HFF-Myc (cell line): Measurements from ENCODE around the gene MEI4.

ENCODE experiments used
- DNase-seq: peaks from one replicate; pipeline ENCODE4 v3.0.0-alpha.2; 2011; ENCODE audit warnings: low read depth; ENCODE audit errors: extremely low read depth
- H3K4me3 ChIP-seq: replicated peaks from 2 replicates; pipeline ENCODE4 v1.5.1; 2011; ENCODE audit warnings: low read depth, mild to moderate bottlenecking, control low read depth, low read length
- CTCF ChIP-seq: IDR thresholded peaks from 2 replicates; pipeline ENCODE4 v1.5.1; 2012; ENCODE audit warnings: mild to moderate bottlenecking, low read depth, low read length, control low read depth; ENCODE audit errors: missing control alignments

MEI4 gene

DNA sequence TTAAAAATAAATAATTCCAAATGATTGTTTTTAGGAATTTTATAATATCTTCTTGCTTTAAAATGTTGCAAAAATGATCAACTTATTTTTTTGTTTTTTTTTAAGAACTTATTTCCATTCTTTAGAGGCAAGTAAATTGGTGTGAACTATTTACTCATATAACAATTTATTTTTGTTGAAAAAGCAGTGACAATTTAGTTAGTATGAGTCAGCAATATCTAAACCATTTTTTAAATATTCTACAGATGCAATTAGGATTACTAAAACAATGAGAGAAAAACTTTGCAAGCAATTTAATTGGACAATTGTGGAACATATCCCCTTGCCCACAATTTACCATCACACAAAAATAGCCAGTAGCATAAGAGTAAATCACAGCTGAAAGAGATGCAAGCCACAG, 319.5 kb downstream of the MEI4 start:
- no peak for TF ChIP-seq CTCF
- no peak for DNase-seq
- no peak overlapping the region for H3K4me3 ChIP-seq
